HTERT RPE-1 (cell line): Measurements from ENCODE around the gene ARPIN.
"Not testable (repeated sequence)": the region's sequence is repeated elsewhere in the genome, so short reads cannot be mapped to it uniquely, and the experiment has no call there.

Experiments
- in situ Hi-C: fragments of 300-500 bp; cut with MboI; formaldehyde crosslinking; loops from 4 replicates; pipeline ENCODE4 v1.14.3; 2020; ENCODE audit warnings: low sequenced_read_pairs

Gene ARPIN

DNA sequence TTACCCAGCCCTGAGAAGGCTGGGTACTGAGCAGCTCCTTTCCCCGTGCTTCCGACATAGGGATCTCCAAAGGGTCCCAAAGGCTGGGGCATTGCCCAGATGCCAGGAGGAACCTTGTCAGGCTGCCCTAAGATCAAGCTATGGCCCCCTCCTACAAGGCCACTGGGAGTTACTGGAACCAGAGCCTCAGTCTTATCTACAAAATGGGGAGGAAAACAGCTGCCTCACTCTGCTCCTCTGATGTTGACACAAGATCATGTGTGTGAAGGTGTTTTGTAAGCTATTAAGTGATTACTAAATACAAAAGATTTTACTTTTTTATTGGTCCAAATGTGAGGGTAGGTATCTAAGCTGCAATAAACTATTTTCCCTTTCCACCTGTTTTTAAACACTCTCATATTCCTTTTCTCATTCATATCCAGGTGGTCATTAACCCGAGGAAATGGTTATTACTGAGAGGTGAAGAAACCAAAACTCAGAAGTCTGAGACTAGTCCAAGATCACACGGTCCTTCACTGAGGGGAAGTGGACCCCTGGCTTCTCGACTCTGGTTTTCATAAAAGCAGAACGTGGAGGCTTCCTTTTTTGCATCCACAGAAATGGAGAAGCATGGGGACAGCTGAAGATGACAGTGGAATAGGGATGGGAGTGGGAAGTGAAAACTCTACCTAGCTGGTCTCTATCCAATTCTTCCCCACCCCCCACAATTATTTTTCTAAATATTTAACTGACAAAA lies 1.7 kb downstream of the ARPIN start:
- in situ Hi-C loops: no loop called here

- in situ Hi-C loops: no loop called here
Observed at GRCh38 chr15:89909611-89910010, 3.1 kb downstream of the ARPIN start.

GRCh38 chr15:89908226-89908625 lies 4.5 kb downstream of the ARPIN start:
- in situ Hi-C loops: no loop called here

DNA sequence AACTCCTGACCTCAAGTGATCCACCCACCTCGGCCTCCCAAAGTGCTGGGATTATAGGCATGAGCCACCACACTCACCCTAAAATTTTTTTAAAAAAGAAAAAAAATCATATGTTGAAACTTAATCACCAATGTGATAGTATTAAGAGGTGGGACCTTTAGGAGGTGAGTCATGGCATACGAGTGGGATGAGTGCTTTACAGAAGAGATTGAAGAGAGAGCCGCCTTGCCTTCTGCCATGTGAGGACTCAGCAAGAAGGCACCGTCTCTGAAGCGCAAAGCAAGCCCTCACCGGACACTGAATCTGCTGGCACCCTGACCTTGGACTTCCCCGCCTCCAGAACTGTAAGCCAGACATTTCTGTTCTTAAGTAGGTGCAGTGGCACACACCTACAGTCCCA lies 5.5 kb downstream of the ARPIN start:
- in situ Hi-C loops: no loop called here

GRCh38 chr15:89905846-89906378 lies 6.8 kb downstream of the ARPIN start:
- in situ Hi-C loops: no loop called here

DNA sequence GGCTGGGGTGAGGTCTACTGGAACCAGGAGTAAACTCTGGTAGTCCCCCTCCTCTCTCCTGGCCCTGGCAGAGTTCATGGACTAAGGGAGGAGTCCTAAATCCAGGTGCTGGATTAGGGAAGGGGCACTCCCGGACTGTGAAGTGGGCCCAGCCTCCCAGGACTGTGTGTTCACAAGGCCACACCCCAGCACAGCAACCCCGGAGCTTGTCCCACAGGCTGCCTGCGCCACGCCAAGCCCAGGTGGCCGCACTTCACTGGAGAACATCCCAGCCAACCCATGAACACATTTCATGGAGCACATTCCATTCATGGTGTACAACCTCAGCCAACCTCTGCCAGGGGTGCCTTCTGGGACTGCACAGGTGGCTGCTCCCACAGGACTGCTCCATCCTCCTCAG lies 8.2 kb downstream of the ARPIN start:
- in situ Hi-C loops: no loop called here

- in situ Hi-C loops: no loop called here
Observed at GRCh38 chr15:89903858-89904130, 9.0 kb downstream of the ARPIN start.

- in situ Hi-C loops: no loop called here
Observed at GRCh38 chr15:89903015-89903857, 9.5 kb downstream of the ARPIN start.

DNA sequence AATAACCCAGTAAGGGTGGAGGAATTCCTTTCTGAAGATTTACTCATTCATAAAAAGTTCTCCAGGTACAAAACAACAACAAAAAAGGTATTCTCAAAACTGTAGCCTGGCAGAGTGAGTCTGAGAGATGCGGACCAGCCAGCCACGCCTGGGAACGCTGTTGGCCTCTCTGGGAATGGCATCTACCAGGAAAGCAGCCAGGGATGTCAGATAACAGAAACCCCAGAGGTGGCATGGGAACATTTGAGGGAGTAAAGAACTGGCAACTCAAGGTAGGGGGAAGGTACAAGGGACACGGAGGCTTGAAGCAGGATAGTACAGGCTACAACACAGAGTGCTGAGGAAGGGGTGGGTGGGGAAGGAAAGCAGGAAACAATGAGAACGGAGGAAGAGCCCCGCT lies 11.9 kb downstream of the ARPIN start:
- in situ Hi-C loops: no loop called here

- in situ Hi-C loops: no loop called here
Observed at GRCh38 chr15:89899951-89900567, 12.7 kb downstream of the ARPIN start.

DNA sequence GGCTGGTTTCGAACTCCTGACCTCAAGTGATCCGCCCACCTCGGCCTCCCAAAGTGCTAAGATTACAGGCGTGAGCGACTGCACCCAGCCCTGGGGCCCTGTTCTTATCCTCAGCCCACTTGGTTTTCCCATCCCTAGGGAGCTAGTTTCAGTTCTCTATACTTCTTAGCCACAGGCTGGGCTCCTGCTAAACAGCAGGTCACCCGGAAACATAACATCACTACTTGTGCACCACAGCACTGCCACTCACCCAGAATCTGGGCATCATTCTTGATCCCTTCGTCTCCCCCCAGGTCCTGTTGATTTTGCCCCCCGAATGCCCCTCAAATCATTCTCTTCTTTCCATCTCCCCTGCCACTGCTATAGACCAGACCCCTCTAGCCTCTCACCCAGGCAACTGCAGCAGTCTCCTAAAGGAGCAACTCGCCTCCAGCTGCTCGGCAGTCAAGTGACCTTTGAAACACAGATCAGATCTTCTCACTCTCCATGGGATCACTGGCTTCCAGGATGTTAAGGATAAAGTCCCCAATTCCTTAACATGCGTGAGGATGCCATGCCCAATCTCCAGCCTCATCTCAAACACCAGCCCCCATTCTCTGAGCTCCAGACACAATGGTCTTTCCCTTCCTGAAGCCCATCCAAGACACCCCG lies 13.3 kb downstream of the ARPIN start:
- in situ Hi-C loops: no loop called here

DNA sequence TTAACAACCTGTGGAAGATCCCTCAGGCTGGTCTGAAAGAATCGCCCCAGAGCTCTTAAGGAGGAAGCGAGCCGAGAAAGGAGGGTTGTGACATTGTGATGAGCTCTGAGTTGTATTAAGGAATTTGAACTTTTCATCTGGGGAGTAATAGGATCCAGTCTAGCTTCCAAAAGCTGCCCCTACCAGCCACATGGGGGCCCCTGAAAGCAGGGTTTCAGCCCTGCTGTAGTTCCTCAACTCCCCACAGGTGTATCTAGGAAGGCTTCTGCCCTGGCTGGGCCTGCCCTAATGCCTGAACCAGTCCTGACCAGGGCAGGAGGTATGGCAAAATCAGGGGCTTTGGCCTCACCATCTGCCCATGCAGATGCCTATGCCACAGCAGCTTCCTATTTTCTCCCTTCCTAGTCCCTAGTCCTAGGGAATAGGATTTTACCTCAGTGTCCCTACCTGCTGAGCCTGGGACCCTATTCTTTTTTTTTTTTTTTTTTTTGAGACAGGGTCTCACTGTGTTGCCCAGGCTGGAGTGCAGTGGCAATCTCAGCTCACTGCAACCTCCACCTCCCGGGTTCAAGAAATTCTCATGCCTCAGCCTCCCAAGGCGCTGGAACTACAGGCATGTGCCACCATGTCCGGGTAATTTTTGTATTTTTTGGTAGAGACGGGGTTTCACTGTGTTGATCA lies 14.0 kb downstream of the ARPIN start:
- in situ Hi-C loops: no loop called here

GRCh38 chr15:89898146-89898545 lies 14.6 kb downstream of the ARPIN start:
- in situ Hi-C loops: no loop called here

GRCh38 chr15:89893696-89894447 lies 18.9 kb downstream of the ARPIN start, which contains the start of gene AP3S2:
AP3S2 (minus strand) TSS chr15:89893994; CDS start chr15:89893949, 45 bp downstream.
- in situ Hi-C loops: no loop called here

- in situ Hi-C loops: no loop called here
Observed at GRCh38 chr15:89893027-89893426, 19.7 kb downstream of the ARPIN start.

GRCh38 chr15:89888214-89888804 lies 24.4 kb downstream of the ARPIN start:
- in situ Hi-C loops: no loop called here

- in situ Hi-C loops: no loop called here
Observed at GRCh38 chr15:89885611-89886010, 27.1 kb downstream of the ARPIN start.

GRCh38 chr15:89885179-89885578 lies 27.6 kb downstream of the ARPIN start:
- in situ Hi-C loops: not testable (repeated sequence)

DNA sequence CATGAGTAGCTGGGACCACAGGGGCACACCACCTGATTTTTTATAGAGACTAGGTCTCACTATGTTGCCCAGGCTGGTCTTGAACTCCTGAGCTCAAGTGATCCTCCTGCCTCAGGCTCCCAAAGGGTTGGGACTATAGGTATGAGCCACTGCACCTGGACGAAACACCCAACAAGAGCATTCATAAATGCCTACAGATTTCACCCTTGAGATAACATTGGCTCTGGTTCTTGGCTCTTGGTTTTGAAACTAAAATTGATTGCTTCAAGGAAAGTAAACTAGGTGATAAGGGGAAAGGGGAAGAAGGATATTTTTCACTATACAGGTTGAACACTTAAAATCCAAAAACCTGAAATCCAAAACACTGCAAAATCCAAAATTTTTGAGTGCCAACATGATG lies 29.2 kb downstream of the ARPIN start:
- in situ Hi-C loops: no loop called here

- in situ Hi-C loops: no loop called here
Observed at GRCh38 chr15:89880727-89881126, 32.0 kb downstream of the ARPIN start.
